Stomach (tissue), 9 donors: ENCODE data around the gene RAB3C. TPM values are rescaled to one million over a fixed set of nuclear protein-coding genes. Genes with fewer than 3 reads are reported as not detected.

ENCODE experiments used
- DNase-seq, 2 donors: peaks; one replicate each; pipeline versions ENCODE4 v3.0.0 to v3.0.0-alpha.2; 2013 to 2019
- H3K27ac ChIP-seq, 5 donors: fragments of 200-600 bp in 4 of 5; sonication (generic) in 4 of 5; one replicate each; pipeline ENCODE4 v1.5.1; 2013 to 2019; ENCODE audit warnings: mild to moderate bottlenecking in 1 of 5, moderate library complexity in 1 of 5
- H3K27me3 ChIP-seq, 3 donors: fragments of 200-600 bp; sonication (generic); one replicate each; pipeline ENCODE4 v1.5.1; 2017 to 2019; ENCODE audit warnings: mixed run types in 1 of 3
- H3K36me3 ChIP-seq, 4 donors: fragments of 200-600 bp; sonication (generic); 1 replicate in 3 of 4; 2 replicates in 1 of 4; pipeline ENCODE4 v1.5.1; 2016 to 2019
- H3K4me1 ChIP-seq, 4 donors: fragments of 200-600 bp; sonication (generic); one replicate each; pipeline ENCODE4 v1.5.1; 2016 to 2019
- H3K4me3 ChIP-seq, 4 donors: fragments of 200-600 bp; sonication (generic) in 3 of 4; one replicate each; pipeline ENCODE4 v1.5.1; 2016 to 2019; ENCODE audit warnings: mild to moderate bottlenecking in 1 of 4
- H3K9me3 ChIP-seq, 4 donors: fragments of 200-600 bp; sonication (generic); one replicate each; pipeline ENCODE4 v1.5.1; 2016 to 2019
- CTCF ChIP-seq, 7 experiments: fragments of 450-650 bp in 4 of 7; fragments of 200-600 bp in 3 of 7; sonication (generic) in 3 of 7; IDR thresholded peaks; one replicate each; pipeline ENCODE4 v1.5.1; 2016 to 2019; ENCODE audit warnings: antibody characterized with exemption in 7 of 7, control low read depth in 2 of 7, mild to moderate bottlenecking in 1 of 7
- EP300 ChIP-seq: sonication (generic); formaldehyde crosslinking; IDR thresholded peaks from one replicate; pipeline ENCODE4 v1.6.1; 2017; ENCODE audit warnings: antibody characterized with exemption
- POLR2A ChIP-seq, 4 donors: fragments of 450-650 bp; IDR thresholded peaks; one replicate each; pipeline ENCODE4 v1.6.1; 2016; ENCODE audit warnings: antibody characterized with exemption in 4 of 4, control low read depth in 2 of 4, mild to moderate bottlenecking in 1 of 4, moderate library complexity in 1 of 4
- POLR2AphosphoS5 ChIP-seq, 3 donors: sonication (generic); formaldehyde crosslinking; IDR thresholded peaks; one replicate each; pipeline ENCODE4 v1.6.1; 2016; ENCODE audit warnings: antibody characterized with exemption in 3 of 3
- WGBS, 5 donors: extraction: QIAGEN DNeasy Blood & Tissue Kit in 3 of 5; methylation state at CpG; one replicate each; pipeline versions ENCODE4 v1.1.5 to v1.1.7; 2013 to 2018; 5-methylcytosine and 5-hydroxymethylcytosine counted together
- intact Hi-C: fragments of 100-400 bp; cut with DNase I; formaldehyde crosslinking; loops from one replicate; pipeline ENCODE4 v1.15.1; 2023; ENCODE audit warnings: low total_unique reads
- polyA plus RNA-seq, 3 donors: library from polyadenylated mRNA; stranded (reverse); fragments of 200-250 nt; gene quantifications; one replicate each; pipeline ENCODE4 v1.2.3, GENCODE V29; 2013
- total RNA-seq, 5 donors: library from RNA; depleted of rRNA; stranded (reverse); fragments of >200 nt; gene quantifications; one replicate each; pipeline versions ENCODE4 v1.1.0 to v1.2.3, GENCODE V29; 2014 to 2016
- donor health status: healthy with polysubstance abuse.
- donor health status: Bipolar disorder and iron deficiency.
- donor health status: healthy.

RAB3C gene
- total and polyA plus RNA-seq, 8 donors = 0.31 to 7.9 (median 2.2) TPM; not detected in 3

GRCh38 chr5:58836351-58836750 is 253.5 kb downstream of the RAB3C start:
- H3K9me3 ChIP-seq = peaks cover 0 to 18% (median 16%) of the 10 kb centered on the region in 4 donors
- TF ChIP-seq POLR2A (IDR thresholded peaks at IDR 0.05) (no peak), CTCF (IDR thresholded peaks at IDR 0.05) (no peak), EP300 (no peak), POLR2AphosphoS5 (IDR thresholded peaks at IDR 0.05) (no peak)
- no peak overlapping the region for H3K4me3 ChIP-seq
- H3K4me1 ChIP-seq = no peaks in the 10 kb centered on the region
- no peak for DNase-seq
- H3K36me3 ChIP-seq = no peaks in the 10 kb centered on the region
- 62 to 75% (median 70%) methylated on average over 3 of the region's 3 CpGs for WGBS, 5 donors
- intact Hi-C loops = no loop called here
- no peaks in the 10 kb centered on the region for H3K27me3 ChIP-seq
- H3K27ac ChIP-seq = no peak overlapping the region

GRCh38 chr5:58838729-58839128 is 255.9 kb downstream of the RAB3C start:
- no peak for DNase-seq
- no peaks in the 10 kb centered on the region for H3K36me3 ChIP-seq
- H3K9me3 ChIP-seq = peaks cover 0 to 18% (median 16%) of the 10 kb centered on the region in 4 donors
- H3K4me3 ChIP-seq = no peak overlapping the region
- intact Hi-C loops = no loop called here
- no peaks in the 10 kb centered on the region for H3K27me3 ChIP-seq
- H3K27ac ChIP-seq = no peak overlapping the region
- H3K4me1 ChIP-seq = no peaks in the 10 kb centered on the region
- no peak for TF ChIP-seq POLR2A (IDR thresholded peaks at IDR 0.05)
- TF ChIP-seq CTCF (IDR thresholded peaks at IDR 0.05) = no peak
- TF ChIP-seq POLR2AphosphoS5 (IDR thresholded peaks at IDR 0.05) = no peak
- TF ChIP-seq EP300 = no peak

GRCh38 chr5:58842852-58843251 is 260.0 kb downstream of the RAB3C start:
- no peak overlapping the region for H3K27ac ChIP-seq
- no peaks in the 10 kb centered on the region for H3K27me3 ChIP-seq
- TF ChIP-seq EP300 = no peak
- no peak for TF ChIP-seq POLR2A (IDR thresholded peaks at IDR 0.05)
- no peak for TF ChIP-seq CTCF (IDR thresholded peaks at IDR 0.05)
- TF ChIP-seq POLR2AphosphoS5 (IDR thresholded peaks at IDR 0.05) = no peak
- no peak overlapping the region for H3K4me3 ChIP-seq
- peaks cover 0 to 18% (median 16%) of the 10 kb centered on the region in 4 donors for H3K9me3 ChIP-seq
- H3K36me3 ChIP-seq = no peaks in the 10 kb centered on the region
- no peaks in the 10 kb centered on the region for H3K4me1 ChIP-seq
- no peak for DNase-seq
- WGBS, 5 donors = 87 to 97% (median 95%) methylated on average over 2 of the region's 2 CpGs
- intact Hi-C loops = no loop called here

- Histone ChIP-seq H3K36me3 (no peaks in the 10 kb centered on the region), H3K4me3 (no peak overlapping the region), H3K9me3 (peaks cover 0 to 17% (median 11%) of the 10 kb centered on the region in 4 donors), H3K27me3 (no peaks in the 10 kb centered on the region), H3K27ac (no peak overlapping the region), H3K4me1 (peaks cover 0 to 1% (median under 1%) of the 10 kb centered on the region in 4 donors)
- DNase-seq = no peak
- whole genome bisulfite sequencing, 5 donors = 35 to 49% (median 40%) methylated on average over 2 of the region's 2 CpGs
- intact Hi-C loops = no loop called here
- TF ChIP-seq CTCF (IDR thresholded peaks at IDR 0.05) (no peak), POLR2A (IDR thresholded peaks at IDR 0.05) (no peak), EP300 (no peak)
These were observed 261.5 kb downstream of the RAB3C start for GRCh38 chr5:58844395-58844794.
